Fibroblast of mammary gland (primary cell): ENCODE measurements around the gene GP1BA.

Experiments used
- DNase-seq: peaks from one replicate; pipeline ENCODE4 v3.0.0-alpha.2; 2010; ENCODE audit warnings: low read depth
- H3K4me3 ChIP-seq: 2 replicates; pipeline ENCODE4 v1.5.1; 2011; ENCODE audit warnings: low read depth, mild to moderate bottlenecking, low read length, moderate library complexity; ENCODE audit not compliant: control insufficient read depth
- TF ChIP-seq, protein P1 (sequence below): conservative IDR thresholded peaks from 2 replicates; pipeline ENCODE4 v1.5.1; 2011; ENCODE audit warnings: low read depth, low read length, inconsistent platforms; ENCODE audit not compliant: control insufficient read depth, insufficient read depth

GP1BA gene

DNA sequence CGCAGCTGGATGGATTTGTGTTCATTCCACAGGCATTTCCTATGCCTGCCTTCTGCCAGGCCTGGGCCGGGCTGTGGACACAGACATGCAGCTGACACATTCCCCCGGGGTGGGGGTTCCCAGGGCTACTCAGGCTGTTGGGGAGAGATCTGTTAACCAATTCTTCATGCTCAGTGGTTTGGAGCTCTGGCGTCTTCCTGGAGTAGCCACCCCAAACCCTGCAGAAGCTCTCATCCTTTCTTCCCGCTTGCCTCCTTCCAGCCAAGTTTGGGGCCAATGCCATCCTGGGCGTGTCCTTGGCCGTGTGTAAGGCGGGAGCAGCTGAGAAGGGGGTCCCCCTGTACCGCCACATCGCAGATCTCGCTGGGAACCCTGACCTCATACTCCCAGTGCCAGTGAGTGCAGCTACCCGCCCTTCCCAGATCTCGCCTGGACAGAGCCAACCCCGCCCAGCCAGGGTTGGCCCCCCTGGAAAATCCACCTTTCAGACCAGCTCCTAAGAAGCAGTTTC, 21.4 kb downstream of the GP1BA start:
- TF ChIP-seq, protein P1, sequence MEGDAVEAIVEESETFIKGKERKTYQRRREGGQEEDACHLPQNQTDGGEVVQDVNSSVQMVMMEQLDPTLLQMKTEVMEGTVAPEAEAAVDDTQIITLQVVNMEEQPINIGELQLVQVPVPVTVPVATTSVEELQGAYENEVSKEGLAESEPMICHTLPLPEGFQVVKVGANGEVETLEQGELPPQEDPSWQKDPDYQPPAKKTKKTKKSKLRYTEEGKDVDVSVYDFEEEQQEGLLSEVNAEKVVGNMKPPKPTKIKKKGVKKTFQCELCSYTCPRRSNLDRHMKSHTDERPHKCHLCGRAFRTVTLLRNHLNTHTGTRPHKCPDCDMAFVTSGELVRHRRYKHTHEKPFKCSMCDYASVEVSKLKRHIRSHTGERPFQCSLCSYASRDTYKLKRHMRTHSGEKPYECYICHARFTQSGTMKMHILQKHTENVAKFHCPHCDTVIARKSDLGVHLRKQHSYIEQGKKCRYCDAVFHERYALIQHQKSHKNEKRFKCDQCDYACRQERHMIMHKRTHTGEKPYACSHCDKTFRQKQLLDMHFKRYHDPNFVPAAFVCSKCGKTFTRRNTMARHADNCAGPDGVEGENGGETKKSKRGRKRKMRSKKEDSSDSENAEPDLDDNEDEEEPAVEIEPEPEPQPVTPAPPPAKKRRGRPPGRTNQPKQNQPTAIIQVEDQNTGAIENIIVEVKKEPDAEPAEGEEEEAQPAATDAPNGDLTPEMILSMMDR = no peak
- no peak for DNase-seq
- H3K4me3 ChIP-seq = no peak overlapping the region

DNA sequence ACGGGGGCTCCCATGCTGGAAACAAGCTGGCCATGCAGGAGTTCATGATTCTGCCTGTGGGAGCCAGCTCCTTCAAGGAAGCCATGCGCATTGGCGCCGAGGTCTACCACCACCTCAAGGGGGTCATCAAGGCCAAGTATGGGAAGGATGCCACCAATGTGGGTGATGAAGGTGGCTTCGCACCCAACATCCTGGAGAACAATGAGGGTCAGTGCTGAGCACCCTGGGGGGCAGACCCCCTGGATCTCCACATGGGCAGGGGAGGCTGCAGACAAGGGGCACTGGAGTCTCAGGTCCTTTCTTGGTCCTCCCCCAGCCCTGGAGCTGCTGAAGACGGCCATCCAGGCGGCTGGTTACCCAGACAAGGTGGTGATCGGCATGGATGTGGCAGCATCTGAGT, 23.0 kb downstream of the GP1BA start:
- DNase-seq = no peak
- no peak overlapping the region for H3K4me3 ChIP-seq
- TF ChIP-seq, protein P1 = no peak

GRCh38 chr17:4956493-4957061, 24.5 kb downstream of the GP1BA start:
- TF ChIP-seq, protein P1 = peak; percentile 33
- no peak overlapping the region for H3K4me3 ChIP-seq
- DNase-seq = no peak

DNA sequence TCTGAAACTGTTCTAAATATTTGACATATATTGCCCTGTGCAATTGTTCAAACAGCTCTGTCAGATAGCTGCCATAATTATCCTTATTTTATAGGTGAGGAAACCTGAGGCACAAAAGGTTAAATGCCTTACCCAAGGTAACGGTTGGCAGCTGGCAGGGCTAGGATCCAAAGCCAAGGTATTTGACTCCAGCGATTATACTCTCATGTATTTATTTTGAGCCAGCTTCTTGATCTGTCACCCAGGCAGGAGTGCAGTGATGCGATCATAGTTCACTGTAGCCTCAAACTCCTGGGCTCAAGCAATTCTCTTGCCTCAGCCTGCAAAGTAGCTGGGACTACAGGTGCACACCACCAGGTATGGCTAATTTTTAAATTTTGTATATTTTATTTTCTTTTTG, 26.0 kb downstream of the GP1BA start:
- DNase-seq = no peak
- TF ChIP-seq, protein P1 = no peak

GRCh38 chr17:4959261-4959965, 27.3 kb downstream of the GP1BA start:
- DNase-seq = no peak
- no peak overlapping the region for H3K4me3 ChIP-seq
- TF ChIP-seq, protein P1 = no peak

More for the DNA sequence above, 26.0 kb downstream of the GP1BA start:
- no peak overlapping the region for H3K4me3 ChIP-seq

GRCh38 chr17:4960279-4960922, 28.3 kb downstream of the GP1BA start:
- TF ChIP-seq, protein P1 = no peak
- no peak overlapping the region for H3K4me3 ChIP-seq
- DNase-seq = no peak
